Fibroblast of skin of abdomen (primary cell): Measurements from ENCODE around the gene ERBB4.
A peak's percentile ranks its signal among the peaks of the same experiment; 100 is the strongest.
"Not testable (repeated sequence)": the region's sequence is repeated elsewhere in the genome, so short reads cannot be mapped to it uniquely, and the experiment has no call there.

Source experiments
- DNase-seq: peaks from one replicate; pipeline ENCODE4 v3.0.0-alpha.2; 2013

Gene ERBB4

DNA sequence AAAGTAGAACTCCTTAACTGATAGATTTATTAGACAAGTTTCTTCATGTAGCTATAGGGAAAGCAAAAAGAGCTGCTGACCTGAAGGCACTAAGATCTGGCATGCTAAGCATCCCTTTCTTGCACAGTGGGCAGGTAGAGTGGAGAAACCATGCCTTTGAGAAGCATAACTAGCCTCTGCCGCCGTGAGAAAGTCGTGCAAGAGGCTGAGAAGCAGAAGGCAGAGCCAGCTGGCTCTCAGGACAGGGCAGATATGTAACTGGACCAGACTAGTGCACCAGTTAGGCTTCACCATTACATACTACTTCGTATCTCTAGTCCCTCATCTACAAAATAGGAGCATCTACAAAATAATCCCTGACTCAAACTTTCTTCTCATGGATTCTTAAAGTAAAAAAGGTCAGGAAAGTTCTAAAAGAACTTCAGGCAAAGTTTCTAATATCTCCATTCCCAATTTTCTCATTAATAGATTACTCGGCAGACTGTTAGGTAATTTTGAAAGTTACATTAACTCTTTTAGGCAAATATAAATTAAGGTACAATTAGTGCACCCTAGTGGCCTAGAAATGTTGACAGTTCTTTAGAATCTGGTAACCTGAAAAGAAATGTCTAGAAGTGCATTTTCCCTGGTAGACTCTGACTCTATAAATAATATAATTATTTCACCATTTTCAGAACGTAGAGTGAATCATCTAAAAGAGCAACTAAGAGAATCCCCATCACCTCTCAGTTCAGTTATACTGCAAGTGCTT is 10.3 kb downstream of the ERBB4 start:
- no peak for DNase-seq

DNA sequence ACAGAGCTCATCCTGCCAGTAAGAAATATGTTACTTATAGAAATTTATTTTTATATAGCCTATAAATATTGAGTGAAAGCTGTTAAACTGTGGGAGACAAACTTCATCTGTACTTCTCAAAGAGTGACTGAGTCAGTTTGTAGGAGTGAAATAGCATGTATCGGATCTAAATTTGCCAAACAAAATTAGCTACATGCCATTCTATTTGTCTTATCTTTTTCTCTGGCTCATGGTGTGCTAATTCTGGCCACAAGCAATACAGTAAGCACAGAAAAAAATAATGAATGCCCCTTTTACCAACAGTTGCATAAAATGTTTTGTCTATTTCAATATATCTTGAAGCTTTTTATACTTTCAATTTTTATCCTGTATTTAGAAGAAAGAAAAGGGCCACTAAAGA is 12.5 kb downstream of the ERBB4 start:
- DNase-seq, result no peak

DNA sequence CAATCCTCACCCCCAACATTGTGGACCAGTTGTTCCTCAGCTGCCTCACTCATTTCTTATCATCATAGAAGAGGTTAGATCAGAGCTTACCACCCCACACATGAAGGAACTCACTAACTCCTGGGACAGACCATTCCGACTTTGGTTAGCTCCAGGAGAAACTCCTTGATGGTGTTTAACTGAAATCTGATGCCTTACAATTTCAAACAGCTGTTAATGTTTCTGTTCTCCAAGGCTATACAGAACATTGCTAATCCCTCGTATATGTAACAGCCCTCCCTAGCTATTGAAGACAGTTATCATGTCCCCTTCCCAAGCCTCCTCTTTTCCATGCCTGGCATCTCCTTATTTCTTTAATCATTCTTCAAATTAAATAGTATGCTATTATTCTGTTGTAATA is 14.8 kb downstream of the ERBB4 start:
- no peak for DNase-seq

DNA sequence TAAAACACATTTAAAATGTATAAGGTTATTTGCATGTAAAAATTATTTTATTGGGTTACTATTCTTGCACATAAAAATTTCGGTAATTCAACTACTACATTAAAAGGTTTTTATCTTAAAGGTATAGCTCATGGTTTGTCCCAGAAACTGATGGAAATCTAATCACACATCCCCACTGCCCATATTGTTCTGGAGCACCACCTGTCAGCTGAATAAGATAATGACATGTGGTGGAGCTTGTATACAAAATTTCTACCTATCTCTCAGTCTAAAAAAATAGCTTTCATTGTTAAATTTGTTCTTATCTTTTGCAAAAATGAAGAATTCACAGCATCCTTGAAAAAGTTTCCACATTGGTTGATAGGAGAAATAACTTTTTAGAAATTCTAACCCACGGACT is 18.3 kb downstream of the ERBB4 start:
- peak; percentile 21 for DNase-seq

DNA sequence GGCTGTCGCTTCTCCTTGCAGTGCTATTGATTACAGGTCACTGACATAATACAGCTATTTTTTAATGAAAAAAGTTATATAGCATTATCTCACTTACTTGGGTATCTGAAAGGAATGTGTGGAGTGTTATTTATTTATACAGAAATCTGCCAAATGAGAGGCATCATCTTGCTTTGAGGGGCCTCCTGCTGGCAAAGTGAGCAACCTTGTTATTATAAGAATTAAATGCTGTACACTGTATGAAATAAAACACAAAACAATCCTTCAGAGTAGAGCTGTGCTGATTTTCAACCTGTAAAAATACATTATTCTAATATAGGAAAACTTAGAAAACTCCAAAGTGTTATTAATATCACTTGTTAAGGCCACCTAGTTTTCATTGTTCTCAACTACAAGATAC is 20.9 kb downstream of the ERBB4 start:
- DNase-seq, result no peak

DNA sequence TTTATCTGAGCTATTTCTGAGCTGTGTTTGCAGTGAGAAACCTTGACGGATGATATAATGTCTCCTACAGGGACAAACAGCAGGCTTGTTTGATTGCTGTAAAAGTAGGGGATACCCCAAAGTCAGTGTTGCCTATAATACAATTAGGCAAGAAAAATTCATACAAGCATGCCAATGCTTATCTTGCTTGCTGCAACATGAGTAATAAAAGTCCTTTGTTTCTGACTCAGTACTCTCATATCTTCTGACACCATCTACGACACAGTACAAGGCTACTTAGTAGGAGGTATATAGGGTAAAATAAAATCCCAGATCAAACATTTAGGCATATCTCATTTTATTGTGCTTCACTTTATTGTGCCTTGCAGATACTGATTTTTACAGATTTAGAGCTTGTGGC is 33.0 kb downstream of the ERBB4 start:
- DNase-seq, result no peak

DNA sequence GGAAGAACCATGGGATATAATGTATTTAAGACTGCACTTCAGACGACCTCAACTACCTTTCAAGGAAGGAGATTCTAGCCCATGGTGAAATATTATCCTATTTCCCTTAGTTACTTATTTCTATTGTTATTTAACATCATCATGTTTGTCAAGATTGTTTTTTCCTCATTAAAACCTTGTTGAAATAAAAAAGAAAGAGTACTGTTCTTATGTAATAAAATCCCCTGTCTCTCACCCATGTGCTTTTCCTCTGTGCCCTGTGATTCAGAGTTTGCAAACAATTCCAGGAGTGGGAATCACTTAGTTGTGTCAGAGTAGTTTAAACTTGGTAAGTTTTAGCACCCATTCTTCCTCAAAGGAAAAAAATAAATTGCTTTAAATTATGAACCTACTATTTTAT is 43.6 kb downstream of the ERBB4 start:
- DNase-seq, result no peak

DNA sequence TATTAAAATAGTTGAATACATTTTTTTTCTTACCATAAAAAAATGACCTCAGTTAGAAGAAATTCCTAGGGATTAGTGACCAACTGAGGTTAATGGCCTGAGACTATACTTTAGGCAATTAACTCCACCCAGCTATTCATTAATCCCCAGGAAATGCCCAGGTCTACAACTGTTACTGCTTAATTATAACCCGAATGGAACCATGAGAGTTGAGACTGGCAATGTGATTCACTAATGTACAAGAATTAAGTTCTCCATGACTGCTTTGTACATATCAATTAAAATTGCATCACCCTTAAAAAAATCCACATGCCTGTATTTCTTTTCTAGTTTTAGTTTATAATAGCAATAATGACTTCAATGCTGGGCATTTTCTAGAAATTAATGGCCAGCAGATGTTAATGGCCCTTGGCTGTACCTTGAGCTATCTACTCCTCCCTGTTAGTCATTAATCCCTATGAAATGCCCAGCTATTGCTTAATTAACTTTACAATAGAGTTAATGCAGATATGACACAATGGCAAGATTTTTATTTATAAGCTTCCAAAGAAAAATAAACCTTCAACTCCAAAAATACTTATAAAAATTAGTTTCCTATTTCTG is 44.1 kb downstream of the ERBB4 start:
- peak; percentile 0 for DNase-seq

DNA sequence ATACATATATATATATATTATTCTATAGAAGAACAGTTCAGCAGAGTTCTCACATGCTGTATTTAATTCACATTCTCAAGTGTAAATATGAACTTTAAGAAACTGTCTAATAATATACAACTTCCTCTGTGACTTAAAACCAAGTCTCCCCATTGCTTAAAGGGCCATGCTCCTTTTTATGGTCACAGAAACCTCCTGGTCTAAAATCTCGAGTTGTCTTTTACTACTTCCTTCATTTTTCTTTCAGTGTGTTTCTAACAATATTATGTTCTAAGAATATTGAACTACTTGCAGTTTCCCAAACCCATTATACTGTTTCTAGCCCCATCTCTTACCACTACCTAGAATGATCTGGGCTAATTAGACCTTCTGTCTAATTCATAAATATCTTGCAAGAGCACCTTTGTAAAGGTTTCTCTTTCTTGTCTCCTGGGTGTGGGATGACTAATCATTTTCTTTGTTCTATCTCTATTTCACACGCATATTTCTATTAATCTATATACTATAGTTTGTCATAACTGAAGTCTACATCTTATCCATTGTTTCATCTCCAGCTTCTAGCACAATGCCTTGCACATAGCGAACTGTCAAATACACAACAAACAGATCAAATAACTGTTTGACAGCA is 48.8 kb downstream of the ERBB4 start:
- DNase-seq, result no peak

DNA sequence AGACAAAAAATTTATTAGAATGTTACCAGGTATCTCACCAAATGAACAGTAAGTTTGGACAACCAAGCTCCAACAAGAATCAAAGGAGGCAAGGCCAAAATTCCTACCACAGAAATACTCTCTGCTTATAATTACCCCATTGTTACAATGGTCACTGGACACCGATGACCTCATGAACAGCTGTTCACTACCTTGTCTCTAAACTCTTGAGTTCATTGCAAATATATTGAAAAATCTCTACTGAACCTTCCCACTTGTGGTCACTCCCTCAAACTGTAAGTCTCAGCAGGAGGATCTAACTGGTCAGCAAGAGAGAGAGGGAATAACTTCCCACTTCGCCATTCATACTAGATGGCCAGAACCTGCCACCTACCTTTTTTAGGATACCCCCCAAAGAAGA is 50.0 kb downstream of the ERBB4 start:
- DNase-seq, result no peak

DNA sequence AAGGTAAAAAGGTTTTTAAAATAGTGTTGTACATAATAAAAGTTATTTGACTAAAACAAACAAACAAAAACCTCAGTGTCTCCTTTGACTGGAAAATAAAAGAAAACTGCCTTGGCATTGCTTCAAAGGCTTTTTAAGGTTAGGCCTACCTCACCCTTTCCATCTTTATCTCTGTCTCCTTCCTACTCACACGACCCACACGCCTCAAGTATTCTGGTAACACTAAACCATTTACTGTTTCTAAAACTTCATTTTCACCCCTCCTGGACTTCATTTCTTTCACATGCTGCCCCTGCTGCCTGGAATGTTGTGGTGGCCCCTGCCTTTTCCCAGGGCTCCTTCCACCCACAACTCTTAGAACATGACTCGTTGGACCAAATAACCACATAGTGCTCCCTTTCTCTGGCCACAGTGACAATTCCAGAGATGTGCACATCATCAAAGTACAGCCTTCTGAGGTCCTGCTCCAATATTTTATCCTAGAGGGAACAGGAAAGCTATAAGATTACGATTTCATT is 54.0 kb downstream of the ERBB4 start:
- peak; percentile 43 for DNase-seq

DNA sequence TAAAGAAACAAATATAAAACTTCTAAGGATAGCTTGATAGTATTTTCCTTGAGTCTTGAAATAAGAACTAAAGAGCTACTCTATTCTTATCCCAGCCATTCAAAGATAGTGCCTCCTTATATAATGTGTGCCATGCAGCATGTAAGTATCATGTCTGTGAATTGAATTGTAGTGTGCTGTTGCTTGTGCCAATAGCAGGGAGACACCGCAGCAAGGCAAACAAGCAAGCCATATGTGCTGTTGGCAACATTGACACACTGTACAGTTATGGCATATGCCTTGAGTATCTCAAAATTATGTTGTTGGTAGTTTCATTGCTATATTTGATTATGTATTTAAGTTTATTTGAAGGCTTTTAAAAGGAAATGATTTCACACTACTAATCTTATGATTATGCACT is 58.2 kb downstream of the ERBB4 start:
- no peak for DNase-seq

DNA sequence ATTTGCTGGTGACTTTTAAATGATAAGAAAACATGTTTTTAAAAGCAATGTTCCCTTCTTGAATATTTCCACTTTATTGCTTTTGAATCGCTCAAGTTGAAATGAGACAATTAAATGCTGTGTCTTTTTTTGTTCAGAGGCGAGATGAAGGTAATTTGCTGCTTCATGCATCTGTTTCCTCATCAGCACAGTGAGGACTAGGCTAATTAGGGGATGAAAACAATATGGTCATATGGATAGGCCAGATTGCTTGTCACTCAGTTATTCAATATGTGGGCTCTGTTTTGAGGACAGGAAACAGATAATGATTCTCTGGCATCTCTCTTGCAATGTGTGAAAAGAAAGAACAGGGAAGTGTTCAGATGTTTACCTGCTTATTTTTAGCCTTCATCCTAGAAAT is 61.0 kb downstream of the ERBB4 start:
- DNase-seq, result no peak

DNA sequence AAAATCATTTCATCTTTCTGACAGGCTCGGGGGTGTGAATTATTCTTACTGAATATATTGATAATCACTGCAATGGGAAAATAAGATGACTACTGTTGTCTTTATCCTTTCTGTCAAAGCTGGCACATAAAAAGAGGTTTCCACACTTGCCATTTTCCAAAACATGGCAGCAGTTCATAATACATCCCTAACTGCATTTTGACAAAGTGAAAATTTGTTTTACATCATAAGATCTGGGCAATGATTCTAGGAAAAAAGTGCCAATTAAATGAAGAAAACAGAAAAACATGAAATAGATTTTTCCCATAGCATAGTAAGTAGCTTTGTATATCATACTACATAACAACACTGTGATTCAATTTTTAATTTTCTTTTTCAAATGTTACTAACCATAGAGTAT is 65.4 kb downstream of the ERBB4 start:
- no peak for DNase-seq

DNA sequence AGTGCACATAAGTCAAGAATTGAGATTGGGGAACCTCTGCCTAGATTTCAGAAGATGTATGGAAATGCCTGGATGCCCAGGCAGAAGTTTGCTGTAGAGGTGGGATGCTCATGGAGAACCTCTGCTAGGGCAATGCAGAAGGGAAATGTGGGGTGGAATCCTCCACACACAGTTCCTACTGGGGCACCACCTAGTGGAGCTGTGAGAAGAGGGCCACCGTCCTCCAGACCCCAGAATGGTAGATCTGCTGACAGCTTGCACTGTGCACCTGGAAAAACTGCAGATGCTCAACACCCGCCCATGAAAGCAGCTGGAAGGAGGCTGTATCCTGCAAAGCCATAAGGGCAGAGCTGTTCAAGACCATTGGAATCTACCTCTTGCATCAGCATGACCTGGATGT is 71.1 kb downstream of the ERBB4 start:
- DNase-seq, result not testable (repeated sequence)

DNA sequence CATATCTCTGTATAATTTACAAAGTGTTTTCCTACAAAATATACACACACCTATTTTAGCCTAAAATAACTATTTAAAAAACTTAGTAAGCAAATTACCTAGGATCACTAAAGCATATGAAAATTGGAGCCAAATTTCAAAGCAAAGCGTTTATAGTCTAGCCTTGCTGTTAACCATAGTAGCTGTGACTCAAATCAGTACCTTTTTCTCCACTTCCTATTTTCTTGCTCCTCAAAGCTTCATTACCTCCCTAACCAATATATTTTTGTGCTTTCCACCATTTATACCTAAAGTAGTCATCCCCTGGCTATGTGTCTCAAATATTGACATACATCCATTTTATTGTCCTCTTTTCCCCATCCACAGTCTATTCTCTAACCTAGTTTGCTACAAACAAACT is 73.1 kb downstream of the ERBB4 start:
- DNase-seq, result no peak

DNA sequence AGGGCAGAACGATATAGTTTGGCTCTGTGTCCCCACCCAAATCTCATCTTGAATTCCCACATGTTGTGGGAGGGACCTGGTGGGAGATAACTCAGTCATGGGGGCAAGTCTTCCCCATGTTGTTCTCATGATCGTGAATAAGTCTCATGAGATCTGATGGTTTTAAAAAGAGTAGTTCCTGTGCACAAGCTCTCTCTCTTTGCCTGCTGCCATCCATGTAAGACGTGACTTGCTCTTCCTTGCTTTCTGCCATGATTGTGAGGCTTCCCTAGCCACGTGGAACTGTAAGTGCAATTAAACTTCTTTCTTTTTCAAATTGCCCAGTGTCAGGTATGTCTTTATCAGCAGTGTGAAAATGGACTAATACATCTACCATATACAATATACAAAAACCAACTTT is 76.9 kb downstream of the ERBB4 start:
- not testable (repeated sequence) for DNase-seq

DNA sequence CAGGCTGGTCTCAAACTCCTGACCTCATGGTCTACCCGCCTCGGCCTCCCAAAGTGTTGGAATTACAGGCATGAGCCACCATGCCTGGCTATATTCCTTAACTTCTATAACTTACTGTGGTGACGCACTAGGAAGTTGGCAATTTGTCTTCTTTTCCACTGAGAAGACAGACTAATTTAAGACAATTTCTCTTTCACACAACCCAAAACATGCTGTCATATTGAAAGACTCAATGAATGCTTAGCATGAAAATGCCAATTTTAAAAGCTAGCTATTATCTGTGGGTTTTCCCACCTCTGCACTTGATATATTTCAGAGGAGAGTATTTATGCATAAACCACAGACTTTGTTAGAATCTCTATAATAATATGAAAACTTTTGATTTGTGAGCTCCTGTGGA is 84.5 kb downstream of the ERBB4 start:
- no peak for DNase-seq

DNA sequence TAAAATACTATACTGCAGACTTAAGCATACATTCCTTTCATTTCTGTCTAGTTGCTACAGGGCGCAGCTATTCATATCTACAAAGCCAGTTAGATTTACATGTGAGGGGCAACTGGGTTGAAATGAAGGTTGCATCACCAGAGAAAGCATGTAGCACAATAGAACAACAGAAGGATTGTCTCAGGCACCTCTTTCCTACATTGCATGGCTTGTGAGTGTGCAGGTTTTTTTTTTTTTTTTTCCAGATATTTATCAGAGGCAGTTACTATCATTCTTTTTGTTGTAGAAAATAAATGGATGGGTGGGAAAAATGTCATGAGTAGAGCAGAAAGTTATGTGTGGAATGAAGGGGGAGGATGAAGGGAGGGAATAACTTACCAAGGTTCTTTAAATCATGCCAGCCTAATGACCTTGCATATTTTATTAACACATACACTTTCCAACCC is 86.8 kb downstream of the ERBB4 start:
- DNase-seq, result peak; percentile 78

DNA sequence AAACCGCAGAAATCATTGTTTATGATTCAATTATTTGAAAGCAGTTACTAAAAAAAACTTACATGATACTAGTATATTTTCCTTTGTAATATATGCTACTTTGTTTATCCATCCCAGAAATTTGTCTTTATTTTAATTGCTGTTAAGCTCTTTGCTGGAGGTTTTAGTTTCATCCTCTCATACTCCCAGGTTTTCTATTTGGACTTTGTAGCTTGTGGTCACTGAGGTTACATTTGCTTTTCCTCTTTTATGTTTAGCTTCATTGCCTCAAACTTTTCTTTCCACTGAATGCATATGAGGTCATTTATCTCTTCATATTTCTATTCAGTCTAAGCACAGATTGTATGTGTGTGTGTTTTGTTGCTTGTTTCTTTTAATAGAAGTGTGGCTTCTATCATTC is 89.9 kb downstream of the ERBB4 start:
- no peak for DNase-seq

DNA sequence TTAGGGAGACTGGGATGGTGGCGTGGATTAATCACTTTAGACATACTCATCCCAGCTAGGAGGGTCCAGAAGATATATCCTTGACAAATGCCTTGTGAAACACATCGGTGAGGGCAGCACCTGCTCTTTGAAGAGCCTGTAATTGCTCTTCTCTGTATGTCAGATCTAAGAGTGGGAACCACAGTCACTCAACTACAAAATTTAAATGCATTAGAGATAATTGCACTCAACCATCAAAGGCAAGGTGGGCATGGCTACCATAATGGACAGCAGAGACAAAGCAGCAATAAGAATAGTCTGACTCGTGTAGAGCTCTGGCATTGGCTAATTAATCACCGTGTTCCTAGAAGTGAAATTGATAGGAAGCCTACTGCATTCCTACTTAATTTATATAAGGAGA is 96.8 kb downstream of the ERBB4 start:
- no peak for DNase-seq

DNA sequence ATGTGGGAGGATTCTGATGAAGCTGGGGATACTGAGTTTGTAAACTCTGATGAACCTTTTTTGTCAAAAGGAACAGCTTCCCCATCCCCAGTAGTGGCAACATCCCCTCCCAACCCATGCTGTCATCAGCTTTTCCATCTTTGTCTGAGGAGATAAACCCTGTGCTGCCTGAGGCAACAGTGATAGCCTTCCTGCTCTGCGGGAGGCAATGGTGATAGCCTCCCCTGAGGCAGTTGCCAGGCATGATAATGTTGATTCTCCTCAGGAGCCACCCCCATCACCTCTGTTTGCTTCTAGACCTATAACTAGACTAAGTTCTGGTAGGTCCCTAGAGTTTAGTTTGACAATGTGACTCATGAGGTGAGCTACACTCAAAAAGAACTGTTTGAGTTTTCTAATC is 97.5 kb downstream of the ERBB4 start:
- DNase-seq, result no peak

DNA sequence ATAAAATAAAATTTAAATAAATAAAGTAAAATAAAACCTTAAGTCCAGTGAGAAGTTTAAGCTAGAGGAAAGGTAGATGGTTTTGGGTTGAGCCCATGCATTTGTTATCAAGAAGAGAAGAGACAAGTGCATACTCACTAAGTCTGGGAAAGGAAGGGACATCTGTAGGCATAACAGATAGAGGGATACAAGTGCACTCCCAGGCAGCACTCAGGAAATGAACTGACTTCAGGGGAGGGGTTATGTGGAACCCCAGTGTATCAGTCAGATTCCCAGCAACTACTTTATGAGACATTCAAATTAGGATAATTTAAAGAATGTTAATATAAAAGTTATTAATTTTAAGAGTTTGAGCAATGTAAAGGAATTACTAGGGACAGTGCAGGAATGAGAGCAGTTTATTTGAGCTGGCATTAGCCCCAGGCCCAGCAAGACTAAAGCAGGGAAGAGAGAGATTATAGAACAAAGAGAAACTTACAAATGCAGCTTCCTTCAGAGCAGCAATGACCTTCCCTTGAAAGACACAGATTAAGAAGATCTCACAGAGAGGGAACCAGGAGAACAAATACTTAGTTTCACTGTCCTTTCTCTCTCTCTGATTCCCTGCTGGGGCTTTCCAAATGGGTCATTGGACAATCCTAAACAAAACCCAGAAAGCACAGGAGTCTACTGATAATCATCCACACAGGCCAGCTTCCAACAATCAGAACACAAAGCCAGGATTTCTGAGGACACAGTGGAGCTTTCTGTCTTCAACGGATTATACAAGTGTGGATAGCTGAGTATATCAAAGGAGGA is 109.7 kb downstream of the ERBB4 start:
- no peak for DNase-seq
